HG03196 (cell line): Measurements from ENCODE around the gene MYMK.
"Not testable (repeated sequence)": the region's sequence is repeated elsewhere in the genome, so short reads cannot be mapped to it uniquely, and the experiment has no call there.

Source experiments
- ATAC-seq: cut with Tn5 transposase; IDR thresholded peaks from one replicate; pipeline ENCODE4 v1.9.1; 2021; ENCODE audit not compliant: unreplicated experiment

The MYMK gene

GRCh38 chr9:133524679-133525228, at the start of gene MYMK:
MYMK (minus strand) TSS chr9:133524959; CDS start chr9:133524844, 115 bp downstream.
- no peak for ATAC-seq

DNA sequence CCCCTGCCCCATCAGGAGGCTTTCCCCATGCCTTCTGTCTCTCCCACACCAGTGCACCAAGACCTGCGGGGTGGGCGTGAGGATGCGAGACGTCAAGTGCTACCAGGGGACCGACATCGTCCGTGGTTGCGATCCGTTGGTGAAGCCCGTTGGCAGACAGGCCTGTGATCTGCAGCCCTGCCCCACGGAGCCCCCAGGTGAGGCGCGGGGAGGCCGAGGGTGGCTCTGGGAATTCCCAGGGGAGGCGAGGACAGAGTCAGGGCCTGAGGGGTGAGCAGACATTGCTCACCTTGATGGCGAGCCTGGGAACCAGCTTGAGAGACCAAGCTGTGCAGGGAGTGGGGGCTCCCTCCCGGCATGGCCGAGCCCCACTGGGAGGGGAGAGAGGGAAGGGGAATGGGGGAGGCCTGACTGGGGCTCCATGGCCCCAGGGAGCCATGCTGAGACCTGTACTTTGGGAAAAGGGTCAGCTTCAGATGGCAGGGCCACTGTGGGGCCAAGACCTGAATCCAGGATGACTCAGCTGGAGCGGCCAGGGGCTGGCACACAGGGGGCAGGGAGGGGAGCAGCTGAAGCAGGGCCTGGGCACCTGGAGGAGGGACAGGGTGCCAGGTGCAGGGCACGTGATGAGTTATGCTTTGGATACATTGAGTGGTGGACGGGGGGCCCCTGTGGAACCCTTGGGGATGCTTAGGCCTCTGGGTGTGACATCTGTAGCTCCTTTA, 49.2 kb upstream of the MYMK start:
- ATAC-seq, result no peak

- ATAC-seq, result no peak
Observed at GRCh38 chr9:133572821-133573361, 48.1 kb upstream of the MYMK start.

- no peak for ATAC-seq
Observed at GRCh38 chr9:133571896-133572595, 47.3 kb upstream of the MYMK start.

DNA sequence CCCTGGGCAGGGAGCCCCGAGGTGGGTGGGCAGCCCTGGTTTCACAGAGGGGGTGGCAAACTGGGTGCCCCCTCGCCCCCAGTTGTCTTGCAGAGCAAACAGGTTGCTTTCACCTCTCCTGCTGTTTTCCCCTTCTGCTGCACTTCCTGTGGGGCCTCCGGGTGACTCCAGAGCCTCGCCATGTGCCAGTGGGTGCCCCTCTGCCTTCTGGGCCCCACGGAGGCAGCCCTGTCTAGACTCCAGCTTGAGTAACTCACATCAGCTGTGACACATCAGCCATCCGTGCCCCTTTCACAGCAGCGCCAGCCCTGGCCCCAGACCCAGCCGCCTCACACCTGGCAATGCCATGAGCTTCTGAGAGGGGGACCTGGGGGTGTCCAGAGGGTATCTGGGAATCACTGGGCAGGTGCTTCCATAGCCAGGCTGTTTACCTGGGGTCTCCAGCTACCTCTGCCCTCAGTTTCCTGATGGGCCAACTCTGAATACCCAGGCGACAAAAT, 46.7 kb upstream of the MYMK start:
- ATAC-seq, result no peak

DNA sequence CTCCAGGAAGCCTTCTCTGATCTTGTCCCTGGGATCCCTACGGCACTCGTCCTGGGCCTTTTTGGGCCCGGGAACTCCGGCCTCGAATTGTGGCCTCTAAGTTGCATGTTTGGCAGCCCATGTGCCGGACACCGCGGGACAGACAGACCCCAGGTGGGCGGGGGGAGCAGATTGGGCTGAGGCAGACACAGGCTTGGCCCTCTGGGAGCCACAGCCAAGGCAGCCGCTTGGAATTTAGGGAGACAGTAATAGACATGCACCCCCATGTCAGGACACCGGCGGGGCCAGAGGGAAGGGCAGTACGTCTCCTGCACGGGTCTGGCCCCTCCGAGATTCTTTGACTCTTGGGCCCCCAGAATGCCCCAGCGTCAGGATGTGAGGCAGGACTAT, 45.9 kb upstream of the MYMK start:
- ATAC-seq, result no peak

- no peak for ATAC-seq
Observed at GRCh38 chr9:133569891-133570690, 45.3 kb upstream of the MYMK start.

DNA sequence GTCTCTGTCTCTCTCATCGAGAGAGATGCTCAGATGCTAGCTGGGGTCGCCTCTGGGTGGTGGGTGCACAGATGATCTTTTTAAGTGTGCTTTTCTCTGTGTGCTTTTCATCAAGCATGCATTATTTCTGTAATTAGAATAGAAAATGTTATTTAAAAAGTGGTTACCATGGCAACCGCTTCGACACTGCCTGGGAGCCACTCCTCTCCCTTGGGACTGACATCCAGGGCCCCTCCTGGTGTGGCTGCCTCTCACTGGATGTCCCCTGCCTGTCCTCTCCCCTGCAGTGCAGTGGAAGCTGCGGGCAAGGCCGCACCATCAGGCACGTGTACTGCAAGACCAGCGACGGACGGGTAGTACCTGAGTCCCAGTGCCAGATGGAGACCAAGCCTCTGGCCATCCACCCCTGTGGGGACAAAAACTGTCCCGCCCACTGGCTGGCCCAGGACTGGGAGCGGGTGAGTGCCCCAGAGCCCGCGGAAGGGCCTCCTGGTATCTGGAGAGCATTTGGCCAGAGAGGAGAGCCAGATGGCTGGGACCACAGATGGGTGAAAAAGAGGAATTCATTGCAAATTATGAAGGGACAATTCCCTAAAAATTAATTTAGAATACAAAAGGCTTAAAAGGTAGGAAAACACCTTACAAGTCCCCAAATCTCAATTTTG, 44.5 kb upstream of the MYMK start:
- no peak for ATAC-seq

DNA sequence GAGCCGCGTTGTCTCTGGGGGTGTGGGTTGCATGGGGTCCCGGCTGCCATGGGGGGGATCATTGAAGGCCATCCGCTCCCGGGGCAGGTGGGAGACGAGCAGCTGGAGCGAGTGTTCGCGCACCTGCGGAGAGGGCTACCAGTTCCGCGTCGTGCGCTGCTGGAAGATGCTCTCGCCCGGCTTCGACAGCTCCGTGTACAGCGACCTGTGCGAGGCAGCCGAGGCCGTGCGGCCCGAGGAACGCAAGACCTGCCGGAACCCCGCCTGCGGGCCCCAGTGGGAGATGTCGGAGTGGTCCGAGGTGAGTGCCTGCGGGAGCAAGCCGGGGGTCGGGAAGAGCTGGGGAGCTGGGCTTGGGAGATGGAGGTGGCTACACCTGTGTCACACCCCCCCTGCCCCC, 43.4 kb upstream of the MYMK start:
- no peak for ATAC-seq

GRCh38 chr9:133566817-133567216, 42.1 kb upstream of the MYMK start:
- ATAC-seq, result no peak

DNA sequence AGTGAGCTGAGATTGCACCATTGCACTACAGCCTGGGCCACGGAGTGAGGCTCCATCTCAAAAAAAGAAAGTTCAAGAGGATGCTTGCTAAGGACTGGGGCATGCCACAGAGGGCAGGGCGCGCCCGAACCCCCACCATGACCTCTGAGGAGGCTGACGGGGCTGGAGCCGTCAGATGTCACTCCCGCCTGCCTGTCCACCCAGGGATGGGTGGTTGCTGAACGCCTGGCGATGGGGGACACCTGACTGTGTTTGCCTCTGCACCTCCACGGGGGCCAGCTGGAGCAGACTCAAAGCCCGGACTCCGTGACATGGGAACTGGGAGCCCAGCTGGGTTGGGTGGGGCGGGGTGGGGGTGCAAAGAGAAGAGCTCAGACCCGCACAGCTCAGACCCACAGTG, 41.6 kb upstream of the MYMK start:
- ATAC-seq, result no peak

DNA sequence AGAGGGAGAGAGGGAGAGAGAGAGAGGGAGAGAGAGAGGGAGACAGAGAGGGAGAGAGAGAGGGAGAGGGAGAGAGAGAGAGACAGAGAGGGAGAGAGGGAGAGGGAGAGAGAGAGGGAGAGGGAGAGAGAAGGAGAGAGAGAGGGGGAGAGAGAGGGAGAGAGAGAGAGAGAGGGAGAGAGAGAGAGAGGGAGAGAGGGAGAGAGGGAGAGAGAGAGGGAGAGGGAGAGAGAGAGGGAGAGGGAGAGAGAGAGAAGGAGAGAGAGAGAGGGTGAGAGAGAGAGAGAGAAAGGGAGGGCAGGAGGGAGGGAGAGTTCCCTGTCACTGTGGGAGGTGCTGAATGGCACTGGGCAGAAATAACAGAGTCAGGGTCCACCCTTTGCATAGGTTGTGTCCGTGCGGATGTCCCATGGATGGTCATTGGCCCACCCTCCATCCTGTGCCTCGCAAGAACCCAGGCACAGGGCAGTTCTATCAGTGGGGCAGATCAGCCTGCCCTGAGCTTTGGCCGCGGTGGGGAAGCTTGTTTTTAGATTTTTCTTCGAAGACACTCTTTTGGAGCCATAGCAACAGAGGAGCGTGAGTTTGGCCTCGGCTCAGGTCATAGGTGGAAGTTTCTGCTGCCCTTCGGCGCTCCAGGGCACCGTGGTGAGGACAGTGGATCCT, 39.8 kb upstream of the MYMK start:
- ATAC-seq, result no peak

- ATAC-seq, result not testable (repeated sequence)
Observed at GRCh38 chr9:133563814-133564213, 39.1 kb upstream of the MYMK start.

GRCh38 chr9:133563291-133563796, 38.6 kb upstream of the MYMK start:
- ATAC-seq, result no peak

- ATAC-seq, result no peak
Observed at GRCh38 chr9:133562611-133563290, 38.0 kb upstream of the MYMK start.

DNA sequence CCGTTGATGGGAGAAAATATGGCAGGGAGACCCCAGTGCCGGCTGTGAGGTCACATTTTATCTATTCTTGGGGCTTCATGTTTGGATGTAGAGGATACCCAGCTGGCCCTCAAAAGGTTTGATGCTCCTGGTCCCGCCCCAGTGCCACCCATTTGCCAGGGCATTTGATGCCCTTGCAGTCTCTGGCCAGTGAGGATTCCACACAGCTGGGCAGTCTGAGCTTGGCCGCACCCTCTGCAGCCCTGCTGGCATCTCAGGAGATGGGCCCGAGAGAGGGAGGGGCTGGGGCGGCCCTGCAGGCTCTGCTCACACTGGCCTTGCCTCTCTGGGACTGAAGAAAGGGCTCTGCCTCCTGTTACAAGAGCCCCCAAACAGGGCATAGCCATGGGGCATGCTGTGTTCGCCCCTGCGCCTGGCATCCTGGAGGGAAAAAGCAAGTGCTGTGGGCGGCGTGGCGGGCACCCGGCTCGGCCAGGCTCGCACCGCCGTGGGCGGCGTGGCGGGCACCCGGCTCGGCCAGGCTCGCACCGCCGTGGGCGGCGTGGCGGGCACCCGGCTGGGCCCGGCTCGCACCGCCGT, 37.3 kb upstream of the MYMK start:
- ATAC-seq, result no peak

DNA sequence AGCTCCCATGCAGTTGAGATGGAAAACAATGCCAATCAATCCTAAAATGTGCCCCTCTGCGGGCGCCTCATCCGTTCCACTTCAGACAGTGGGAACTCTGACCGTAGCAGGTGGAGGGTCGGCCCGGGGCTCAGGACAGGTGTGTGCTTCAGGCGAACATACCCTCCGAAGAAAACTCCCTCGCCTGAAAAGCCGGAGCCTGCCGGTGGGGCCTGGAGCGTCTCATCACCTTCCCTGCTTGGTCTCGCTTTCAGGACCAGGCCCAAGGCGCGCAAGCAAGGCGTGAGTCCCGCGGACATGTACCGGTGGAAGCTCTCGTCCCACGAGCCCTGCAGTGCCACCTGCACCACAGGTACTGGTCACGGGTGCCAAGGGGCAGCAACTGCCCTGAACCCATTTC, 36.2 kb upstream of the MYMK start:
- ATAC-seq, result no peak

DNA sequence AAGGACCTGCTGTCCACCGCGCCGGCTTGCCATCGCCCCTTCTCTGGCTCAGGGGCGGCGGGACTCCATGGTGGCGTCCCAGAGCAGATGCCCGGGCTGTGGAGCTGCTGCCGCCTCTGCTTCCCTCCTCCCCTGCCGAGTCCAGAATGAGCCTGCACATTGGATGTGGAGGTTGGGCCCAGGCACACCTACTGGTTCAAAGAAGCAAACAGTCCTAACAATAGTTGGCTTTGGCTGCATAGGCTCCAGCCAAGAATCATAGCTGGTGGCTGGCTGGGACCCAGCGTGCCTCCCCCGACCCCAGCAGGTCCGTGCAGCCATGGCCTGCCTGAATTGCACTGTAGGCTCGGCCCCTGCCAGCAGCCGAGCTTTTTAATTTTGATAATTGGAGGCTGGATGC, 35.6 kb upstream of the MYMK start:
- no peak for ATAC-seq
